H1 (cell line): Measurements from ENCODE around the gene TGFA.

ENCODE experiments used
- CBX5 ChIP-seq: fragments of 300-800, 300-1000 bp; sonication (generic); IDR thresholded peaks from 2 replicates; pipeline ENCODE4 v1.7.1; 2016; ENCODE audit warnings: antibody characterized with exemption, low read length, low read depth
- CREB1 ChIP-seq: IDR thresholded peaks from 2 replicates; pipeline ENCODE4 v1.6.1; 2012; ENCODE audit warnings: inconsistent platforms
- JUND ChIP-seq: IDR thresholded peaks from 2 replicates; pipeline ENCODE4 v1.6.1; 2011; ENCODE audit warnings: mild to moderate bottlenecking, improper control_type of control experiment, low read length
- KDM5A ChIP-seq: fragments of 200-600 bp; IDR thresholded peaks from 2 replicates; pipeline ENCODE4 v1.7.1; 2012; ENCODE audit warnings: mild to moderate bottlenecking, low read length, inconsistent platforms, mixed read lengths
- POLR2A ChIP-seq, 2 experiments: IDR thresholded peaks; 1 replicate in 1 of 2; 2 replicates in 1 of 2; pipeline ENCODE4 v1.6.1; 2011; ENCODE audit warnings: low read depth in 2 of 2, low read length in 2 of 2, mild to moderate bottlenecking in 2 of 2; ENCODE audit errors: control extremely low read depth in 1 of 2
- POLR2AphosphoS5 ChIP-seq: IDR thresholded peaks from 2 replicates; pipeline ENCODE4 v1.6.1; 2011; ENCODE audit warnings: low read depth, low read length
- RXRA ChIP-seq: IDR thresholded peaks from 2 replicates; pipeline ENCODE4 v1.6.1; 2011; ENCODE audit warnings: low read depth, mild to moderate bottlenecking, low read length, moderate library complexity; ENCODE audit not compliant: insufficient read depth
- SP1 ChIP-seq: IDR thresholded peaks from 2 replicates; pipeline ENCODE4 v1.6.1; 2011; ENCODE audit warnings: low read depth, low read length
- TAF1 ChIP-seq: IDR thresholded peaks from 2 replicates; pipeline ENCODE4 v1.6.1; 2011; ENCODE audit warnings: mild to moderate bottlenecking, low read depth, low read length
- TEAD4 ChIP-seq: IDR thresholded peaks from 2 replicates; pipeline ENCODE4 v1.6.1; 2012; ENCODE audit warnings: low read depth, low read length, inconsistent platforms, mixed read lengths
- TF ChIP-seq, protein P1 (sequence below), 3 experiments: IDR thresholded peaks; 1 replicate in 2 of 3; 2 replicates in 1 of 3; pipeline versions ENCODE4 v1.5.1 to v1.6.1; 2011; ENCODE audit warnings: low read length in 3 of 3, mild to moderate bottlenecking in 3 of 3, inconsistent platforms in 2 of 3, low read depth in 1 of 3, moderate library complexity in 1 of 3; ENCODE audit not compliant: insufficient read depth in 1 of 3; ENCODE audit errors: control extremely low read depth in 1 of 3

DNA sequence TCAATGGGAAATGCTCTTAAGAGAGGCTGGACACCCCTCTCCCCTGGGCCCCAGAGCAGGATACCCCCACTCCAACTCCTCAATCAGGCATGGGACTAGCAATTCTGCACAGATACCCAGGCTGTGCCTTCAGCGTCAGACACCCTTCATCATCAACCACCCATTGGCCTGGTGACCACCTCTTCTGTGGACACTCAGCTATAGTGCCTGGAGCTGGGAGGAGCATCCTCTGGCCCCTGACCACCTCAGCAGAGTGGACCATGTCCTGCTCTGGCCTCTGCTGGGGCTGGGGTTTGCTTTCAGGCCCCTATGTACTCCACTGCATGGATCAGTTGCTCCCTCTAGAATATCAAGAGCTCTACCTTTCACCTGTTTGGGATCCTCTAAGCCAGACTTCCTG lies 35.1 kb downstream of the TGFA start:
- no peak for TF ChIP-seq TAF1
- no peak for TF ChIP-seq JUND
- TF ChIP-seq POLR2A (IDR thresholded peaks at IDR 0.05; ENCODE audit: control extremely low read depth in 1 of 2, low read depth in 2 of 2, low read length in 2 of 2): no peak
- no peak for TF ChIP-seq CREB1
- no peak for TF ChIP-seq KDM5A
- TF ChIP-seq POLR2AphosphoS5: no peak
- TF ChIP-seq, protein P1, sequence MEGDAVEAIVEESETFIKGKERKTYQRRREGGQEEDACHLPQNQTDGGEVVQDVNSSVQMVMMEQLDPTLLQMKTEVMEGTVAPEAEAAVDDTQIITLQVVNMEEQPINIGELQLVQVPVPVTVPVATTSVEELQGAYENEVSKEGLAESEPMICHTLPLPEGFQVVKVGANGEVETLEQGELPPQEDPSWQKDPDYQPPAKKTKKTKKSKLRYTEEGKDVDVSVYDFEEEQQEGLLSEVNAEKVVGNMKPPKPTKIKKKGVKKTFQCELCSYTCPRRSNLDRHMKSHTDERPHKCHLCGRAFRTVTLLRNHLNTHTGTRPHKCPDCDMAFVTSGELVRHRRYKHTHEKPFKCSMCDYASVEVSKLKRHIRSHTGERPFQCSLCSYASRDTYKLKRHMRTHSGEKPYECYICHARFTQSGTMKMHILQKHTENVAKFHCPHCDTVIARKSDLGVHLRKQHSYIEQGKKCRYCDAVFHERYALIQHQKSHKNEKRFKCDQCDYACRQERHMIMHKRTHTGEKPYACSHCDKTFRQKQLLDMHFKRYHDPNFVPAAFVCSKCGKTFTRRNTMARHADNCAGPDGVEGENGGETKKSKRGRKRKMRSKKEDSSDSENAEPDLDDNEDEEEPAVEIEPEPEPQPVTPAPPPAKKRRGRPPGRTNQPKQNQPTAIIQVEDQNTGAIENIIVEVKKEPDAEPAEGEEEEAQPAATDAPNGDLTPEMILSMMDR (IDR thresholded peaks at IDR 0.05; ENCODE audit: control extremely low read depth in 1 of 3, insufficient read depth in 1 of 3, low read depth in 1 of 3, low read length in 3 of 3): no peak
- TF ChIP-seq RXRA: no peak
- no peak for TF ChIP-seq SP1
- TF ChIP-seq CBX5: no peak
- TF ChIP-seq TEAD4: no peak
